ENCODE measurements around the gene CNPY1. TPM values are rescaled to one million over a fixed set of nuclear protein-coding genes. Genes with fewer than 3 reads are reported as not detected.

The CNPY1 gene
- total RNA-seq, 1 donor = not detected

DNA sequence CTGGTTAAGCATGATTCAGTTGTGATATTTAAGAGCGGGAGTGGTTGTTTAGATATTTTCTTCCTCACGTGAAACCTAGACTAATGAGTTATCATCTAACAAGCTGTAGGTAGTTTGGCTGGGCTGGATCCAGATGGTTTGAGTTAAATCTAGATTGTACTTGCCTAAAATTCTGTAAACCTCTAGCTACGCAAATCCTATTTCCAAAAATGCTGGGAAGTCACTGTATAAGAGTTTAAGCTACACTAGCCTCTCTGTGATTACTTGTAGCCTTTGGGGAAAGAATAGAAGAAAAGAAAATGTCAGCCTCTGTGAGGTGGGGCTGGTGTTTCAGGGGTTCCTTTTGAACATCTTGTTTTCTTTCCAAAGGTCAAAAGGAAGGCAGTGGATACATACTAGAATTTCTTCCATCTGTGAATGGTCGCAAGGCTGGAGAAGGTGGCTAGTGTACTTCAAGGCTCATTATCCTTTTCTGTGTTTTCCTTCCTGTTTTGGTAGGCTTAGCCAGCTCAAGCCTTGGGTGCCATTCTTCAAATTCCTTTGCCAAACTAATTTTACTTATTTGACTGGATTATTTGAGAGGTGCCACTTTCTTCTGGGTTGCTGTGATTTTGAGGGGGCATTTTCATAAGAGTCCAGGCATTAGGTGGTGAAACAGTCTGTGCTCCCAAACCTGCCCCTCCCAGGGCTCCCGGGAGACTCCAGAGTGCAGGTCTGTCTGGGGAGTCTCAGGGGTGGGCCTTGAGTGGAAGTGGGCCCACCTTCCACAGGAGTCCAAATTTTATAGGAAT lies 93.7 kb downstream of the CNPY1 start:
- Histone ChIP-seq H3K4me1 (ENCODE audit: insufficient read depth, low read length) (peaks cover 11% of the 10 kb centered on the region), H3K9me3 (ENCODE audit: low read depth, low read length) (no peaks in the 10 kb centered on the region), H3K27me3 (ENCODE audit: insufficient read depth, low read length) (peaks cover 89% of the 10 kb centered on the region), H3K4me3 (ENCODE audit: low read length) (no peak overlapping the region)

GRCh38 chr7:155451840-155452239 lies 94.5 kb downstream of the CNPY1 start:
- Histone ChIP-seq H3K27me3 (ENCODE audit: insufficient read depth, low read length) (peaks cover 92% of the 10 kb centered on the region), H3K9me3 (ENCODE audit: low read depth, low read length) (no peaks in the 10 kb centered on the region), H3K4me1 (ENCODE audit: insufficient read depth, low read length) (peaks cover 7% of the 10 kb centered on the region)

More at GRCh38 chr7:155451840-155452239, 94.5 kb downstream of the CNPY1 start:
- no peak overlapping the region for H3K4me3 ChIP-seq (ENCODE audit: low read length)

Other genes with a start within 250 kb of the CNPY1 start
- gene INSIG1, start 248.7 kb downstream of the CNPY1 start, total RNA-seq = 128 TPM
- not detected for gene EN2, start 88.4 kb downstream of the CNPY1 start, total RNA-seq
- 100 TPM for gene RBM33, start 98.1 kb upstream of the CNPY1 start, total RNA-seq

Measured in mononuclear cell (primary cell).